T1000 (cell line): ENCODE results near the gene PIK3CG.
"Not testable (repeated sequence)": the region's sequence is repeated elsewhere in the genome, so short reads cannot be mapped to it uniquely, and the experiment has no call there.

Source experiments
- DNase-seq: peaks from one replicate; lab custom pipeline; 2025; ENCODE audit warnings: mixed read lengths; lab: John Stamatoyannopoulos, UW

PIK3CG gene

DNA sequence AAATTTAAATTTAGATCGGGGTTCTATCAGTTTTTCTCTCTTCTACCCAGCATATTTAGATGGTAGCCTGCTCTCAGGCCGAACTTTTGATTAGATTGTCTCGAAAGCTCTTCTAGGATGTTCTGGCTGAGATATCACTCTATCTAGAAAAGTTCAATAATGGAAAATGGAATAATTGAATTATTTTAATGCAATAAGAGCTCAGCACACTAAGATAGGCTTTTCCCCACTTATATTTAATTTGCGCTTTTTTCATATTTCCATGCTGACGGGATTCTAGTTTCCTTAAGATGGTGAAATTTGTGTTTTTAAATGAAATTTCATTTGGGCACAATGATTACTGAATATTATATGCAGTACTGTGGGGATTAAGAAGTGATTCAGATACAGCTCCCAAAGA lies 73.7 kb downstream of the PIK3CG start:
- DNase-seq, result no peak

DNA sequence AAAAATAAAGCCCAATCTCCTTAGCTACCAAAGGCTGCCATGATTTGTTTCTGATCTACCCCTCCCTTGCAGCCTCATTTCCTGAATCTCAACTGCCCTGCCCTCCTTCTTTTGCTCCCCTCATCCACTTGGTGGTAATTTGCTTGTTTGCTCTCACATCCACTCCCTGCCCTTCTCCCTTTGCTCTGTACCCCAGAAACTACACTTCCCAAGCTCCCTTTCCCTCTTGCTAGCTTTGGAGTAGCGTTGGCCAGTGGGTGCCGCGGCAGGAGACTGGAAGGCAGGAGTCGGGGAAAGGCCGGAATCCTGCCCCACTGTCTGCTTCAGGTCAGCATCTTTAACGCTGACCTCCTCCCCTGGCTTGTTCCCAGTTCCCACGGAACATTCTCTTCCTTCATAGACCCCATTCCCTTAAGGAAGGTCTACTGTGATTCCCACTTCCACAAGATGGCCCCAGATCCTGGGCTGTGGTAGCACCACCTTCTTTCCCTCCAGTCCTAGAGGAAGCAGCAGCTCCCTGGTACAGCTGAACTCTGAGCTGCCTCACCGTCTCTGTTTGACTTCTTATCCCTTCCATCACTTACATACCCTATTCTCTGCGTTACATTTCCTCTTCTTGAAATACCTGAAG lies 79.1 kb downstream of the PIK3CG start:
- no peak for DNase-seq

DNA sequence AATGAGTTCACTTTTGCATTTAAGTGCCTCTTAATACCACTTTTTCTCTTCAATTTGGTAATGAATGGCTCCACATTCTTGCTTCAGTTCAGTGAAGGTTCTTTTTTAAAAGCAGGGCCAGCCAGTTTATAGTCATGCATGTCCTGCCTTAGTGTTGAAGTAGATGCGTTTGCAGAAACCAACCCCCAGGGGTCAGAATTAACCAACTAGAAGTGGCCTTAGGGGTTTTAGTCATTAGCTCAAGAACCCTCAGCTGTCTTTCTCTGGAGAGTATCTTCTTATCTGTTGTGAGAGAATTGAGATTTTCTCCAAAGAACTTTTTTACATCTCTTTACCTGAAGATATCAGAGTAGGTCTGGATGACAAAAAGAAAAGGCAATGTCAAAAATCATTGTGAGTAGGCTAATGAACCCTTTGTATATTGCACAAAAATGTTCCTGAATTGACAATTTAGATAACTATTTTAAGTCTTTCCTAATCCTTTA lies 82.2 kb downstream of the PIK3CG start:
- DNase-seq, result peak; percentile 14

DNA sequence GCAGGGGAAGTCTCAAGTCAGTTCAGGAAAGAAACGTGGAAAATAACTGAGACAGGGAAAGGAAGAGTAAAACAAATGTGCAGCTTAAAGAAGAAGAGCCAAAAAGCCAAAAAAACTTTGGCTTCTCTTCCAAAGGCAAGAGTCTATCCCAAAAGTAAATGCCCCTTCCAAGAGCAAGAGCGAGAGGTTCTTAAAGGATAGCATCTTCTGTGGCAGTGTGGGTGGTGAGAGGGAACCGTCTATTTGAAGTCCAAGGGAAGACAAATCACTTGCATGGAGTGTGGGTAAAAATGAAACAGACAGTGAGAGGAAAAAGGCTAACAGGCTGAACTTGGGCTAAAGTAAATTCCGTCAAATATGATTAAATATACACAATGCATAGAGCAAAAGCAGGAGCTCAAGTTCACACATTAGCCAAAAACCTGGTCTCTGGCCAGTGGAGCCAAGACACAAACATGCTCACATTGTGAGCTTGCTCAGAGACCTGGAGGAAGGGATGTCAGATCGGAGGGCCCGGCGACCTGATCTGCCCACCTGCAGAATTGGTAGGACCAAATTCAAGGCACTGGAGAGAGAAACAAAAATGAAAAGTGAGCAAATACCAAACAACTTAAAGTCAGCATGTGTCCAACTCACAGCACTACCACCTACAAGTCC lies 87.0 kb downstream of the PIK3CG start:
- no peak for DNase-seq

DNA sequence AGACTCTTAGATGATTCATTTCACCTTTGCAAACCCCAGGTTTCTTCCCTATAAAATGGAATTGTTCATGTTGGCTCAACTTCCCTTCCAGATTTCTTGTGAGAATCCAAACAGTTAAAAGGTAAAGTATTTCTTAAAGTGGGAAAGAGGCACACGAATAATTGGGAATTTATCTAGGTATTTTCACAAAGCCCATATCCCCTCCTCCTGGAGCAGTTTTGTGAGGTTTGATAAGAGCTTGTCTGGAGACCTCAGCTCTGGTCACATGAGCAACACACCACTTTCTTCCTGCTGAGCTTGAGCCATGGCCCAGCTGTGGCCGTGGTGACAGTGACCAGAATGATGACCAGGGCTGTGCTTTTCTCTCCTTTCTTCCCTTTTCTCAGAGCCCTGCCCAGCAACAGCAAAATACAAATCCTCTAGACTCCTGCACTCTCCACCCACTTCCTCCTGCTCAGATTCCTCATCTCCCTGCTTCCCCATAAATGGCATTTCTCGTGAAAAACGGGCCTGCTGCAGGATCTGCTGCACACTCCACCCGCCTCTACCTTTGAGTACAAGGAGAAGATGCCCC lies 87.7 kb downstream of the PIK3CG start:
- DNase-seq, result no peak

DNA sequence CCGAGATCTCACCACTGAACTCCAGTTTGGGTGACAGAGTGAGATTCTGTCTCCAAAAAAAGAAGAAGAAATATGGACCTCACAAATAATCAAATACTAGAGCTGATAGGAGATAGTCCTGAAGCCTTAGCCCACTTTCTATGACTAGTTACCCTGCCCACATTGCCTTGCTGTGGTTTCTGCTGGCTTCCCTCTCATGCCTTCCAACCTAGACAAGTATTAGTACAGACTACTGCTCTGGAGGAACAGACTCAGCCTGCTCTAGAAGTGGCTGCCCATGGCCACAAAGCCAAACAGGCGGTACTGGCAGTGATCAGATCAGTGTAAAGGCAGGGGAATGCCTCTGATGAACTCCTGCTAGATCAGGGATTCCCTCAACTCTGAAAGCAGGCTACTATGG lies 89.8 kb downstream of the PIK3CG start:
- no peak for DNase-seq

DNA sequence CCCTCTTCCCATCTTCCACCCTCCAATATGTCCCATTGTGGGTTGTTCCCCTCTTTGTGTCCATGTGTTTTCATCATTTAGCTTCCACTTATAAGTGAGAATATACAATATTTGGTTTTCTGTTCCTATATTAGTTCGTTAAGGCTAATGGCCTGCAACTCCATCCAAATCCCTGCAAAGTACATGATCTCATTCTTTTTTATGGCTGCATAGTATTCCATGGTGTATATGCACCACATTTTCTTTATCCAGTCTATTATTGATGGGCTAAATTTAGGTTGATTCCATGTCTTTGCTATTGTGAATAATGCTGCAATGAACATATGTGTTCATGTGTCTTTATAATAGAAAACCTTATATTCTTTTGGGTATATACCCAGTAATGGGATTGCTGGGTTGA lies 90.8 kb downstream of the PIK3CG start:
- DNase-seq, result not testable (repeated sequence)
